Neural crest cell (in vitro differentiated cells): ENCODE results near the gene KIAA1217. TPM values are rescaled to one million over a fixed set of nuclear protein-coding genes. Genes with fewer than 3 reads are reported as not detected.

Experiments
- DNase-seq: peaks from one replicate; pipeline ENCODE4 v3.0.0; 2021; ENCODE audit warnings: low read depth, mixed read lengths, low spot score
- H3K27ac Mint-ChIP-seq: one replicate; pipeline ENCODE4 v1.8.0; 2021; ENCODE audit warnings: mild to moderate bottlenecking, mixed read lengths; ENCODE audit not compliant: unreplicated experiment
- H3K27me3 Mint-ChIP-seq: 2 replicates; pipeline ENCODE4 v1.8.0; 2021; ENCODE audit warnings: low read depth, mild to moderate bottlenecking, mixed read lengths
- H3K36me3 Mint-ChIP-seq: 2 replicates; pipeline ENCODE4 v1.8.0; 2021; ENCODE audit warnings: low read depth, mild to moderate bottlenecking, mixed read lengths
- H3K4me1 Mint-ChIP-seq: 2 replicates; pipeline ENCODE4 v1.8.0; 2021; ENCODE audit warnings: mixed read lengths
- H3K4me3 Mint-ChIP-seq: one replicate; pipeline ENCODE4 v1.8.0; 2021; ENCODE audit warnings: mild to moderate bottlenecking, mixed read lengths
- H3K9me3 Mint-ChIP-seq: 2 replicates; pipeline ENCODE4 v1.8.0; 2021; ENCODE audit warnings: mixed read lengths
- CTCF ChIP-seq: fragments of 200-600 bp; sonication (generic); conservative IDR thresholded peaks from 2 replicates; pipeline ENCODE4 v1.5.0; 2021; ENCODE audit warnings: antibody characterized with exemption, mild to moderate bottlenecking
- total RNA-seq: library from RNA; stranded (reverse); gene quantifications from 2 replicates; pipeline ENCODE4 v1.2.1, GENCODE V29; 2021

The KIAA1217 gene
- total RNA-seq, 1 donor from 2014 or later, result 10.5 TPM

- Mint-ChIP-seq H3K4me3 (no peak overlapping the region), H3K36me3 (no peaks in the 10 kb centered on the region), H3K27ac (no peak overlapping the region), H3K27me3 (no peaks in the 10 kb centered on the region), H3K4me1 (peaks cover 6% of the 10 kb centered on the region), H3K9me3 (no peaks in the 10 kb centered on the region)
- no peak for DNase-seq
- no peak for TF ChIP-seq CTCF
Measured at GRCh38 chr10:24193330-24193729, 15.6 kb upstream of the KIAA1217 start.

- Mint-ChIP-seq H3K4me3 (no peak overlapping the region), H3K4me1 (peaks cover 9% of the 10 kb centered on the region), H3K27me3 (no peaks in the 10 kb centered on the region), H3K9me3 (no peaks in the 10 kb centered on the region), H3K27ac (no peak overlapping the region), H3K36me3 (no peaks in the 10 kb centered on the region)
- no peak for DNase-seq
- TF ChIP-seq CTCF, result no peak
Measured at GRCh38 chr10:24197263-24197662, 11.7 kb upstream of the KIAA1217 start.

DNA sequence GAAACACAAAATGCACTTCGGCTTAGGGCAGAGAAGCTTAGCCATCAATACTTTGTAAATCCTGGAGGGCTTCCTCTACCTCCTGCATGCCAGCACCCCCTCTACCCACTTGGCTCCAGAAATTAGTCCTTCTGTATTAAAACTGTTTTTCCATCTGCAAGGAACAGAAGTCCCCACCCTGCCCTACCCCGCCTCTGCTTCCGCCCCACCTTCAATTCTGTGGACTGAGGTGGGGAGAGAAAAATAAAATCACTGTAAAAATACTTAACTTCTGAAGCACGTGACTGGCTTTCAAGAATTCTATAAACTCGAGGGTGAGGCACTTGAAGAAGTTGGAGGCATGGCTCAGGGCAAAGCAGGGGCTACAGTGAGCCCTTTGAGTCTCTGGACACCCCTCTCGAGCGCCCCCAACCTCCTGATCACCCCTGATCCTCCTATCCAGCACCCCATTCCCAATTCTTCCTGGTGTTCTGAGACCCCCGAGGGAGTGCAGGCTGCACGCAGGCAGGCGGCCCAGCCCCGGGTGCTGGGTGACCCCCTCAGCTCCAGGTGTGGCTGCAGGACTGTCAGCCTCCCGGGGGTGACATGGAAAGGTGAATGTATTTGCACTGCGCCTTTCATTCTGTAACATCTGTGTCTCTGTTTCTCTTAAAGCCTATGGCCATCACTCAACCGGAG lies 7.3 kb upstream of the KIAA1217 start:
- H3K27me3 Mint-ChIP-seq, result no peaks in the 10 kb centered on the region
- H3K27ac Mint-ChIP-seq, result no peak overlapping the region
- no peak for TF ChIP-seq CTCF
- peaks cover 5% of the 10 kb centered on the region for H3K4me1 Mint-ChIP-seq
- H3K4me3 Mint-ChIP-seq, result no peak overlapping the region
- no peaks in the 10 kb centered on the region for H3K9me3 Mint-ChIP-seq
- DNase-seq, result no peak
- no peaks in the 10 kb centered on the region for H3K36me3 Mint-ChIP-seq

GRCh38 chr10:24202181-24202570 lies 6.8 kb upstream of the KIAA1217 start:
- no peaks in the 10 kb centered on the region for H3K27me3 Mint-ChIP-seq
- no peaks in the 10 kb centered on the region for H3K36me3 Mint-ChIP-seq
- no peak overlapping the region for H3K4me3 Mint-ChIP-seq
- no peaks in the 10 kb centered on the region for H3K9me3 Mint-ChIP-seq
- no peak for TF ChIP-seq CTCF
- H3K27ac Mint-ChIP-seq, result no peak overlapping the region
- peaks cover 8% of the 10 kb centered on the region for H3K4me1 Mint-ChIP-seq
- DNase-seq, result no peak

DNA sequence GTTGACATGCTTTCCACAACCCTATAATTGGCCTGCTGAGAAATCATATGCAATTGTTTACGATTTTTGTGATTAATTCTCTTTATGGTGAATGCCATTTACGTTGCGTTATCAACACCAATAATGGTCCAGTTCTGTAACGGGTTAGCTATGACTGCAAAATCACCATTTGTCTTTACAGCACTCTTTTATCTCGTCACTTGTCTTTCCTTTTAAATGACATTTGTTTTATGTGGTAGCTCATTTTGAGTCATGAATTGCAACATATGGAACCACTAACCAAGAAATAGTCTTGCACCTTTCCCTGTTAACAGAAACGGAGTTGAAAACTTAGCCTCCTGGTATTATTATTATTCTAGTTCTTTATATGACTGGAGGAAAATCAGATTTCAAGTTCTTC lies 3.1 kb upstream of the KIAA1217 start:
- no peaks in the 10 kb centered on the region for H3K36me3 Mint-ChIP-seq
- no peaks in the 10 kb centered on the region for H3K9me3 Mint-ChIP-seq
- no peak overlapping the region for H3K4me3 Mint-ChIP-seq
- no peak for DNase-seq
- no peak for TF ChIP-seq CTCF
- H3K4me1 Mint-ChIP-seq, result peaks cover 39% of the 10 kb centered on the region
- H3K27ac Mint-ChIP-seq, result no peak overlapping the region
- no peaks in the 10 kb centered on the region for H3K27me3 Mint-ChIP-seq
